Stromal cell of bone marrow (primary cell): ENCODE results near the gene IFT122.
"Not testable (repeated sequence)": the region's sequence is repeated elsewhere in the genome, so short reads cannot be mapped to it uniquely, and the experiment has no call there.

Source experiments
- DNase-seq: peaks from one replicate; pipeline ENCODE4 v3.0.0-alpha.2; 2012; ENCODE audit warnings: low read depth

IFT122 gene

DNA sequence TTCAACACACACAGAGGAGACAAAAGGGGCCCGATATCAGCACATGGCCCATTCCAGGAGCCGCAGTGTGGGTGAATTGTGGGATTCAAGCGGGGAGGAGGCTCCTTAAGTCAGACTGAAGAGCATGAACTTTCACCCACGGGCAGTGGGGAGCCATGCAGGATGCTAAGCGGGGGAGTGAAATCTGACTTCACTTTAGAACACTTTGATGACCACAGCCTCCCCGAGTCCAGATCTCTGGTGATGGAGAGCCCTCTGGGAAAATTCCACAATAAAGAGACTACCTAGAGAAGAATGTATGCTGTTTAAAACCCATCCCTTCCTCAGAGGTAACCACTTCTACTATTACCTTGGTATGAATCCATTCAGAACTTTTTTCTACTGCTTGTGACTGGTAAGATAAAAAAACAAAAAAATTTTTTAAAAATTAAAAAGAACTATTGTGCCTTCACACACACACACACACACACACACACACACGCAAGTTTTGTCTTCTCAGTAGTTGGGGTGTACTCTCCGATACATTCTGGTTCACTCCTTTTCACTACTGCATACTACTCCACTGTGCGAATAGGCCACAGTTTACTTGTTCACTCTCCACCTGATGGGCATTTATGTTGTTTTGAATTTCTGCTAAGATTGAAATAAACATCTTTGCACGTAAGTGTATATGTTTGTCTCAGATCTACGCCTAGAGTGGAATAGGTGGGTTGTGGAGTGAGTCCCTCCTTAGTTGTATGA is 100.9 kb downstream of the IFT122 start:
- DNase-seq = no peak

DNA sequence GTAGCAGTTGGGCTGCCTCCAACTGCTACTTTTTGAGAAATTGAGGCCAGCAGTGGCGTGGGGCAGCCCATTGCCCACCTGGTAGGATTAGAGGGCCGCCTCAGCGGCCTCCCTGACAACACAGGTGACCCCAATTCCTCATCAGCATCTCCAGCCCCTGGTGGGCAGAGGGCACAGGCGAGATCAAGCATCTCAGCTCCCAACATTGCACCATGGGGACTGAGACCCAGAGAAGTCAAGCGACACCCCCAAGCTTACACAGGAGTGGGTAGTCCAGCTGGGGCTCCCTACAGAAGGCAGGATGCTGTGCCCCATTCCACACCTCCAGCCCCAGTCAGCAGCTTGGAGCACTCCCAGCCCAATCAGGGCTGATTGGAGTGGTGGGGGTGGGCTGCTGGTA is 102.7 kb downstream of the IFT122 start:
- DNase-seq = no peak

DNA sequence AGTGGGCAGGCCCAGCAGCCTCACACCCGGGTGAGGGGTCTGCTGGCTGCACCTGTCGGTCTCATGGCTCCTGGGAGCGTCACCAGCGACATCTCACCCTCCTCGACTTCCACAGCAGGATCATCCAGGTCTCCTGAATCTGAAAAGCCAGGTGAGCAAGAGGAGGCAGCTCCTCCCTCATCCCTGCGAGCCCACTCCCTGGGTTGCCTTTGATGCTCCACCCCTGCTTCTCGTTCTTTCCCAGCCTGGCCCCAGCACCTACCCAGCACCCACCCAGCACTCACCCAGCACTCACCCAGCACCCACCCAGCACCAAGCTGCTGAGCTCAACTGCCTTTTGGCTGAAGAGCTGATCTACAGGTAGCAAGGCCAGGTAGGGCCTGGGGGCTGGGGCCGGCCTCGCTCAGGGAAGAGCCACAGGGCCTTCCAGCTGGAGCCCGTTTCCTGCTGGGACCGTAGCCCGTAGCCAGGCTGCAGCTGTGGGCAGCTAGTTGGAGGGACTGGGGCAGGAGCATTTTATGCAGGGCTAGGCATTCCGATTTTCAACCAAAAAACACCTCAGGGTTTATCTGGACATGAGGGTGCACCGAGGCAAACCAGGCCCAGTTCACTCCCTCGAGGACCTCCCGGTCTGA is 103.2 kb downstream of the IFT122 start, which contains the start of gene H1-8:
Gene H1-8 (plus strand): TSS at position 20 of the 635 bp plus-strand sequence. CDS start 44 bp downstream, at position 64.
- DNase-seq = no peak

DNA sequence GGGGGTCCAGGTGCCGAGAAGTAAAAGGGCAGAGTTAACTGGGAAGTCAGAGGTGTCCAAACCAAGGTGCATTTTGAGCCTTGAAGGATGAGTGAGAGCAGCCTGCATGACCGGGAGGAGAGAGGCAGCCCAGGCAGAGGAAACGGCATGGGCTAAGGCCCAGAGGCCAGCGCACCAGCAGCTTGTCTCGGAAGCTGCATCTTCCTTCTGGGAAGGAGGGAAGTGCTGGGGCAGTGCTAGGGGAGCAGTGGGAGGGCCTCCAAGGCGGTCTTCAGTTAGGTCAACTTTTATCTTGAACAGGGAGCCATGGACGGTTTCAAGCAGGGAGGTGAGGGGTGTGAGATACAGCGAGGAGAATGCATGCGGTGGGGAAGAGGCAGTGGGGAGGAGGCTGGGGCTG is 104.0 kb downstream of the IFT122 start:
- DNase-seq = no peak

DNA sequence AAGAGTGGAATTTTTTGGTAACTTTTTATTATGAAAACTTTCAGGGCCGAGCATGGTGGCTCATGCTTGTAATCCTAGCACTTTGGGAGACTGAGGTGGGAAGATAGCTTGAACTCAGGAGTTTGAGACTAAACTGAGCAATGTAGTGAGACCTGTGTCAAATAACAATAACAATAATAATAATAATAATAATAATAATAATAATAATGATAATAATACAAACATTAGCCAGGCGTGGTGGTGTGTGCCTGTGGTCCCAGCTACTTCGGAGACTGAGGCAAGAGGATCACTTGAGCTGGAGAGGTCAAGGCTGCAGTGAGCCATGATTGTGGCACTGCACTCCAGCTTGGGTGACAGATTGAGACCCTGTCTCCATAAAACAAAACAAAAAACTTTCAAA is 105.9 kb downstream of the IFT122 start:
- DNase-seq = not testable (repeated sequence)

DNA sequence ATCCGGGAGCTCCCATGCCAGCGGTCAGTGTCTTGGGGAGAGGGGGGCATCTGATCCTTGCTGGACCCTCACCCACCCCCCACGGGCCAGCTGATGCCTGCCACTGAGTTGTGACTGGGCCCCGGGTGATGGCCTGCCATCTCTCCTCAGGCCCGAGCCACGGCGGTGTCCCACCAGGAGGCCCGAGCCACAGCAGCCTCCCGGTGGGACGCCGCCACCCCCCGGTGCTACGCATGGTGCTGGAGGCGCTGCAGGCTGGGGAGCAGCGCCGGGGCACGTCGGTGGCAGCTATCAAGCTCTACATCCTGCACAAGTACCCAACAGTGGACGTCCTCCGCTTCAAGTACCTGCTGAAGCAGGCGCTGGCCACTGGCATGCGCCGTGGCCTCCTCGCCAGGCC is 107.2 kb downstream of the IFT122 start:
- no peak for DNase-seq

DNA sequence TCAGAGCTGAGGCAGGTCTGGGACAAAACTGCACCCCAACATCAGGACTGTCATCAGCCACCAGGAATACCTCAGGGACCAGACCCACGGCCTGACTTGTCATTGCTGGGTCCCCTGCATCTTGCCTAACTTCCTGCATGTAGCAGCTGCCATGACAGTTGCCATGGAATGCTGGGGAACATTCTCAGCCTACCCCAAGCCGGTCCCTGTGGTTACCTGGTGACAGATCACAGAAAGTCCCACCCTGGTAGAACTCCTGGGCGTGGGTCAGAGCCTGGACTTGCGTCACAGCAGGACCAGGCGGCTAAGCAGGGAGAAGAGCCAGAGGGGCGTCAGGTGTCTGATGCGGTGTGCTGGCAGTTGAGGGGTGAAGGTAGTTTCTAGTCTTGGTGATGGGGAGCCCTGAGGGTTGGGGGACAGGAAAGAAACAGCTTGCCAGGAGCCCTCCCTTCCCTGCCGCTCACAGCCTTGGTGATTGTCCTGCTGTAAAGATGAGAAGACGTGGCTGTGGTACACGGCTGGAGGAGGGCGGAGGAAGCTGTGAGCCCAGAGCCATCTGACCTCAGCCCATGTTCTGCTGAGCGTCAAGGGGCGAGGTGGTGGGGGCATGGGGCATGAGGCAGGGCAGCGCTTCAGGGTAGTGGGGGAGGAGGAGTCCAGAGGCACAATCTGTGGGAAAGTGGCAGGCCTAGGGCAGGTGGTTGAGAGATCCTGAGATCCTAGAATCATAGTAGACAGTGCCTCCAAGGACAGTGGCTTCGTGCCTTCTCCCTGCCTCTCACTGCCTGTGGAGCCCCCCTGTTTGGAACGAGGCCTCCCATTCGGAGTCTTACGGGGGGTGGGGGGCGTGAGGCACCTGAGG is 108.3 kb downstream of the IFT122 start:
- DNase-seq = no peak

DNA sequence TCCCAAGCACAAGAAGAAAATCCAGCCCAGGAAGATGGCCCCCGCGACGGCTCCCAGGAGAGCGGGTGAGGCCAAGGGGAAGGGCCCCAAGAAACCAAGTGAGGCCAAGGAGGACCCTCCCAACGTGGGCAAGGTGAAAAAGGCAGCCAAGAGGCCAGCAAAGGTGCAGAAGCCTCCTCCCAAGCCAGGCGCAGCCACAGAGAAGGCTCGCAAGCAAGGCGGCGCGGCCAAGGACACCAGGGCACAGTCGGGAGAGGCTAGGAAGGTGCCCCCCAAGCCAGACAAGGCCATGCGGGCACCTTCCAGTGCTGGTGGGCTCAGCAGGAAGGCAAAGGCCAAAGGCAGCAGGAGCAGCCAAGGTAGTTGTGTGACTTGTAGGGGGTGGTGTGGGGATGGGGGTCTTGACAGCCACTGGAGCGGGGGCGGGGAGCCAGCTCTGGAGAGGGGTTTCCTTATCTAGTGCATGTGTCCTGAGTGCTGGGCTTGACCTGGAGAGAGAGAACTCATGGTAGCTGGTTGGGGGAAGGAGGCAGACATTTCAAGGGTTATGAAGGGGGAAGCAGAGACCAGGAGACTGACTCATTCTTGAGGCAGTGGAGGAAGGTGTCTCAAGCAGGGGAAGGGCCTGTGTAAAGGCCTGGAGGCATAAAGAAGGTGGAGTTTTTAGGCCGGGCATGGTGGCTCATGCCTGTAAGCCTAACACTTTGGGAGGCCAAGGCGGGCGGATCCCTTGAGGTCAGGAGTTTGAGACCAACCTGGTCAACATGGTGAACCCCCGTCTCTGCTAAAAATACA is 109.2 kb downstream of the IFT122 start:
- no peak for DNase-seq

DNA sequence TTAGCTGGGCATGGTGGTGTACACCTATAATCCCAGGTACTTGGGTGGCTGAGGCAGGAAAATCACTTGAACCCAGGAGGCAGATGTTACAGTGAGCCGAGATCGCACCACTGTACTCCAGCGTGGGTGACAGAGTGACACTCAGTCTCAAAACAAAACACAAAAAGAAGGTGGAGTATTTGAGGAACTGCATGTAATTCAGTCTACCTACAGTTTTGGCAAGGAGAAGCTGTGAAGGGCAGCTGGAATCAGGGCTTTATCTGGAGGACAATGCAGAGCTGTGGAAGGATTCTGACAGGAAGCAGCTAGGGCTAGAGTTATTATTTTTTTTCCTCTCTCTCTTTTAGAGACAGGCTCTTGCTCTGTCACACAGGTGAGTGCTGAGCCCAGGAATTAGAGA is 109.8 kb downstream of the IFT122 start:
- no peak for DNase-seq

DNA sequence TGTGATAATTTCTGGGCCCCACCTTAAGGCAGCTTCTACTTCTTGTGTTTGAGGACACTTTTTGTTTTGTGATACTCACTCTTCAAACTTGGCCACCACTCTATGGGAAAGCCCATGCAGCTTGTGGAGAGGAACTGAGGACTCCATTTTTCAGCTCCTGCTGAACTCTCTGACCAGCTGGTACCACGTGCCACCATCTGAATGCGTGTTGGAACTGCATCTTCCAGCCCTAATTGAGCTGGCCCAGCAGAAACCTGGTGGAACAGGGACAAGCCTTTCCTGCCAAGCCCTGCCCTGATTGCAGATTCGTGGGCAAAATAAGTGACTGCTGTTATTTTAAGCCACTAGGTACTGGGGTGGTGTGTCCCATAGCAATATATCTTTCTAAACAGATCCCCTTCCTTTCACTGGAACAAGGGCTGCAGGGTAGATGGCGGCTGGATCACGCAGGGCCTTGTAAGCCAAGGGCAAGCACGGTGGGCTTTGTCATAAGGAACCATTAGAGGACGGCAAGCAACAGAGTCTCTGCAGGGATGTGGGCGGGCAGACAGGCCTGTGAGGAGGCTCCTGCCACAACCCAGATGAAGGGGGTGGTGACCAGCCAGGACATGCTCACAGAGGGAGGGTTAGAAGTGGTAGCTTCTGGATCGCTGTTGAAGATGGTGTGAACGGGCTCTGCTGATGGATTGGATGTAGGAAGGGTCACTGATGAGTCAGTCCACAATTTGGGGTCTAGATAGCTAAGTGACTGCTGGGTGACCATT is 112.4 kb downstream of the IFT122 start:
- no peak for DNase-seq

DNA sequence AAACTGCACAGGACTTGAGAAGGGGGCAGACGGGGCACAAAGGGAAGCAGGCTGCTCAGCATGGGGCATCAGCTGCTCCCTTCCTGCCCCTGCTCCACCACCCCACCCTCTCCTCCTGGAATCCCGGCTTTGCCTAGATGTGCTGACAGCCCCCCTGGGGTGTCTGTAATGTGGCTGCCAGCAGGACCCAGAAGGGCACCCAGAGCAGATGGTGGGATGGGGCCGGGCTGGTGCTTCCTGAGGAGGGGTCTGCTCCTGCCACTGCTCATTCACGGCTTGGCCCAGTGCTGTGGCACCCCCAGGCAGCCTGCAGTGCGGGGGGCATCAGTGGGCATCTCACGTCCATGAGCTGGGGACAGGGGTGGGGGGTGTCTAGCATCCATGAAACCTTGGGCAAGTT is 113.1 kb downstream of the IFT122 start:
- no peak for DNase-seq

DNA sequence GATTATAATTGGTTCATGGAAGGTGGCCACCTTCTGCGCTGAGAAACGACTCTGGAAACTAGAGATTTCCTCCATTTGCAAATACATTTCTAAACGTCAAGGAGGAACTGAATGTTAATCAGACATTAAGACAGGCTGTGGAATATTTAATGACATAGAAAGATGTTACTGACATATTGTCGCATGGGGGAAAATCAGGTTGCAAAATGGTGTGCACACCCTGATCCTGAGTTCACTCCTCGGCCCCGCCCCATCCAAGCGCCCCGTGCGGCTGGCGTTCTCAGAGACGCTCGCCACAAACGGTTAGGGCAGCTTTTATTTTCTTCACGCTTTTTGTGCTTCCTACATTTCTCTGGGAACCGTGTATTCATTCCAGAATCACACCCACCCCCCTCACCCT is 113.7 kb downstream of the IFT122 start:
- no peak for DNase-seq

DNA sequence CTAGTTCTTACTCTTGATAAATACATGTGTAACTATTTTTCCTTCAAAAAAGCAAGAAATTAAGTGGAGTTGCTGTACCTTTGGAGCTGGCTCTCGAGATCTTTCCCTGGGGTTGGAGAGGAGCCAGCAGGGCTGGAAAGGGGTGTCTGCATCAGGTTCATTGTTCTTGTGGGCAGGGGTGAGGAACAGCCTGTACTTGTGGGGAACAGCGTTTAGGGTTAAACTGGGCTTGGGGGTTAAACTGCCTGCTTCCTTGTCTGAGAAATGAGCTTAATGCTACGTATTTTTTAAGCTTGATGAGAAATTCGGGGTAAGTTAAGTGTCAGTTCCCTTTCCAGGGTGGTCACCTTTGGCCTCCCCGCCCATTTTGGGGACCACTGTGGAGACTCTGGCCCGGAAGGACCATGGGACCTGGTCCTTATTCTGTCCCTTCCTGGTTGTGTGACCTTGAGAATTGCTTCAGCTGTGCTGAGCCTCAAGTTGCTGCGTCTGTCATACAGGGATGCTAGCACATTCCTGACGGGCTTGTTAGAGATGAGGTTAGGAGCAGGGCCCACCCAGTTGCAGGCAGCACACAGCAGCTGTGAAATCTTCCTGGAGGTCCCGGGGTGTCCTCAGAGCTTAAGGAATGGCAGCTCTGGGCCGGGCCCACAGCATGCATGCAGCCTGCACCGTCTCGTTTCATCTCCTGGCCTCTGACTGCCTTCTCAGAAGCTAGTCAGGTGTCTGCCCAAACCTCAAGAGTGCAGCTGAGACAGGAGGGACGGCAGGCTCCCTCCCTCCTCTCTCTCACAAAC is 114.5 kb downstream of the IFT122 start:
- DNase-seq = no peak

DNA sequence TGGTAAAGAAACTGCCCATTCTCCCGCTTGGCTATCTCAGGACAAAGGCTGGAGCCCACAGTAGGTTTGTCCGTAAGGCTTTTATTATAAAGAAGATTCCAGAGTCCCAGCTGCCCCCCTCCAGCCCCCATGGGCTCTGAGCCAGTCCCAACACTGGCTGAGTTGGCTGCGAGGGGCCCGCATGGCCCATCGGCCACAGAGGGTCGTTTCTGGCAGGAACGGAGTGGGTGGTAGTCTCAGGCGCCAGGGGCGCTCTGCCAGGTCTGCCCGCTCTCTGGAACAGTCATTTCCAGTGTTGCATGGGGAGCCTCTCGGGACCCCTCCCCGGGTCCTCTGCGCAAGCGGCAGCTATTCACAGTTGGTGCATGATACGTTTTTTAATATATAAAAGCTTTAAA is 115.1 kb downstream of the IFT122 start:
- no peak for DNase-seq

DNA sequence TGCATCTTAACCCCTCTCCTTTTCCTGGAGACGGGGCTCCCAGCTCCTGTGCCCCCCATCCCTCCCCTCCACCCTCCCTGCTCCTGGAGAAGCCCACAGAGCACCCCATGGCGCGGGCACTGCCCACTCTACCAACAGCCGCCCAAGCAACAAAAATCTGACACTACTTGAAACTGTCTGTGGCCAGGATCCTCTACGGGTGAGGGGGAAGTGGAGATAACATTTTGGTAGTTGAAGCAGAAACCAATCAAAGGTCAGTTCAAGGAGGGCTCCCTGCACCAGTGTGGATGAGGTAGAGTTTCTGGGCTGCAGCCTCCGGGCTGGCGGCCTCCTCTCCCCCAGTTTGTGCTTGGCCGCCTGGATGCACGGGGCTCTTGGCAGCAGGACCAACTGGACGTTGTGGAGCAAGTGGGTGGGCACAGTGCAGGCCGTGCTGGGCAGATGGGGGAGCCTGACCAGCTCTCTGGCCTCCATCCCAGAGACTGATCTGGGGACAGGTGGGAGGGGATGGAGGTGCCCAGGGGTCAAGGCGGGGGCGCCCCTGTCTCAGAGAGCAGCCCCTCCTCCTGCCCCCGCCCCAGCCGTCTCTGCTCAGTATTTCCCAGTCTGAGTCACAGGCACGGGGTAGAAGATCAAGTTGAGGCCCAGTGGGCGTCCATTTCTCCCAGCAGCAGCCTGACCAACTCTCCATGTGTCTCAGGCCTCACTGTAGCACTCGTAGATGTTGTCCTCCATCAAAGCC is 115.8 kb downstream of the IFT122 start:
- DNase-seq = no peak

DNA sequence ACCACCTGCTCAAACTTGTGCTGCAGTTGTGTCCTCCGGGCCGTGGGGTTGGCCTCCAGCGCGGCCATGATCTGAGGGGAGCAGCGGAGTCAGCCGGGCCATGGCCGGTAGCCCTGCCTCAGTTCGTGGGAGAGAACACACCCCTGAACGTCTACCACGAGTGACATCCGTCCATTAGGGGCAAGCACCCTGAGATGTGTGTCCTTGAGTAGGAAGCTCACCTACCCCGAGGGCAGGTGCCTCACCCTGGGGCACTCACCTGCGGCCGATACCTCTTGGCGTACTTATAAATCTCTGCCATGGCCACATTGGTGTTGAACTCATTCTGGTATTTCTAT is 116.3 kb downstream of the IFT122 start:
- DNase-seq = no peak

DNA sequence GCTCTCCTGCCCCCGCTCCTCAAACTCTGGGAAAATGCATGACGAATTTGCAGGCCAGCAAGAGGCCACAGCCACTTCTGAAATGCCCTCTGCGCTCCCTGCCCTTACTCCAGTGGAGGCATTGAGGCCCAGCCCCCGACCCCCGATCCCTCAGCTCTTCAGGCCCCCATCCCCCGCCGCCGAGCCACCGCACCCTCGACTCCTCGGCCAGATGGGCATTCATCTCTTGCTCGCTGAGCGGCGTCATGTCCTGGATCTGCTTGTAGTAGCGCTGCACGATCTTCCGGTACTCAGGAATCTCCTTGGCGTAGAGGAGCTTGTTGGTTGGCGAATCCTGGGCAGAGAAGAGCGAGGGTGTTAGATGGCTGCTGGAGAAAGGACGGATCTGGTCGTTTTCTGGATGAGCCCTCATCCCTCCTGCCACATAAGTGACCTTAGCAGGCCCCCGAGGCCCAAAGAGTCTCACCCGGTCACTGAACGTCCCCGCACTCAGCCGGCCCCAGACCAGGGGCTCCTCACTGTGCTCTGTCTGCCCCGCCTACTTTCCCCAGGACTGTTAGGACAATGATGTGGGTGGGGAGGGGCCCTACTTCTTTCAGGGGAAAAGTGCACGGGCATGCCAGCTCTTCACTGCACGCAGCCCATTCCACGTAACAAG is 117.0 kb downstream of the IFT122 start:
- no peak for DNase-seq

DNA sequence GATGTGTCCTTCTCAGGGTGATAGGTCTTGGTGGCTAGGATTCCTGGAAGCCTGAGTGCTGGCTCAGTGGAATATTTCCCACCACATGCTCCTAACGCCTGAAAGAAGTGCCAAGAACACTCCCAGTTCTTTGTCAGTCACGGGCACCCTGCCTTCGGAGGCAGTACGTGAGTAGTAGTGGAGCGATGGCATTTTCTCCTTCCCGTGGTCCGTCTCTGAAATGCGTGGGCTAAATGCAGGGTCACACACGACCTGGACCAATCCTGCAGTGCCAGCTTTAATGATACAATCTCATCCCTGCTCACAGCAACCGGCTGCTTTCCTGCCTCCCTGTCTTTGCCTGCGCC is 117.5 kb downstream of the IFT122 start:
- DNase-seq = peak; percentile 31

DNA sequence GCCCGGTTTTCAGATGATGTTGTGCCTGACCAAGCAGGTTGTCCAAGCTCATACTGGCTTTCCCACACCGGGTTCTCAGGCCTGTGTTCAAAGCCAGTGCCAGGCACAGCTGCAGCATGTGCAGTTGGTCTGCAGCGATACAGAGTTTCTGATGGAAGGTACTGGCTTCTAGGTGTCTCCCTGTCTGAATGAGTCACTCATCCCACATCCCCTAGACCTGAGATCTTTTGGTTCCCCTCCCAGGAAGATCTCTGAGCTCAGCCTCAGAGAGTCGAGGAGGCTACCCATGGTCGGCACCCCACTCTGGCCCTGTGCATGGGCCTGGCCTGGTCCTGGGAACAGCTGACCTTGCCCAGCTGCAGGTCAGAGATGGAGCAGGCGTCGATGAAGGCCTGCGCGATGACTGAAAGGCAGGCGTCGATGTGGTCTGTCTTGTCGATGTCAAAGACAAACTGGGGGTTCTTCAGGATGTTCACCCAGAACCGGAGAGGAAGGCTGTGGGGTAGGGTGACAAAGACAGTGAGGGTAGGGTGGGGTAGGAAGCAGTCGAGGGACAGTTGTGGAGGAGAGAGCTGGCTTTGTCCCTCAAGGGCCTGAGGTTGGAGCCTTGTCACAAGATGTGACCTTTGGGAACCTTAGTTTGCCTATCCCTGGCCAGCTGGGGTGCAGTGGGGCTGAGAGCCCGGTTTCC is 118.2 kb downstream of the IFT122 start:
- DNase-seq = no peak
